GM21529 (cell line): ENCODE data around the gene RAD51B.

Experiments
- ATAC-seq: cut with Tn5 transposase; IDR thresholded peaks from one replicate; pipeline ENCODE4 v1.9.1; 2021; ENCODE audit not compliant: unreplicated experiment

The RAD51B gene

GRCh38 chr14:68684466-68685418 is 865.2 kb downstream of the RAD51B start:
- ATAC-seq = no peak

- peak; percentile 82 for ATAC-seq
Observed at GRCh38 chr14:68685419-68686204, 866.0 kb downstream of the RAD51B start.

GRCh38 chr14:68686205-68686465 is 866.6 kb downstream of the RAD51B start:
- ATAC-seq = no peak

DNA sequence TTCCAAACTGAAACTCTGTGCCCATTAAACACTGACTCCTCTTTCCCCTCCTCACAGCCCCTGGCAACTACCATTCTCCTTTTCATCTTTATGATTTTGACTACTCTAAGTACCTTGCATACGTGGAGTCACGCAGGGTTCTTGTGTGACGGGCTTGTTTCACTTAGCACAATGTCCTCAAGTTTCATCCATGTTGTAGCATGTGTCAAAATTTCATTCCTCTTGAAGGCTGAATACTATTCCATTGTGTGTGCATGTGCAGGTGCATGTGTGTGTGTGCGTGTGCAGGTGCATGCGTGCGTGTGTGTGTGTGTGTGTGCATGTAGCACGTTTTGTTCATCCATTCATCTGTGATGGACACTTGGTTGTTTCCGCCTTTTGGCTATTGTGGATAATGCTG is 867.1 kb downstream of the RAD51B start:
- no peak for ATAC-seq

GRCh38 chr14:68687746-68688145 is 868.2 kb downstream of the RAD51B start:
- no peak for ATAC-seq

DNA sequence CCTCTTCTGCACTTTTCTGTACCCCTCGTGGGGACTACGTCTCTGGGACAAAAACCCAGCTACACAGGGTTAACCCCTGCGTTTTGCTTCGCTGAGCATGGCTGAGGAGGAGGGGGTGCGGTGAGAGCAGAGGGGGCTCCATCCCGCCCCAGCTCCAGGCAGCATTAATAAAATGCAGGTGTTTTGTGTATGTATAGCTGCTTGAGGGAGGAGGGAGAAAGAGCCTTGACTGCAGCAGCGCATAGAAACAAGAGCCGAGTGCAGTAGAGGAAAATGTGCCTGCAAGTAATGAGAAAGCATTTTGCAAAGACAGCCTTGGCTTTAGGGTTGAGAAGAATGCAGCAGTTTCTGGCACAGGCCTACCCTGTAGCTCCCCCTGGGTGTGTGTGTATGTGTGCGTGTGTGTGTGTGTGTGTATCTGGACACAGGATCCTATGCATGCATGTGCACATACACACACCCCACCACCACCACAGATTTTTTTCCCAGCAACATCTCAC is 869.3 kb downstream of the RAD51B start:
- ATAC-seq = no peak

GRCh38 chr14:68689511-68689910 is 869.9 kb downstream of the RAD51B start:
- ATAC-seq = no peak

GRCh38 chr14:68690089-68690958 is 870.7 kb downstream of the RAD51B start:
- no peak for ATAC-seq

GRCh38 chr14:68691031-68691791 is 871.6 kb downstream of the RAD51B start:
- no peak for ATAC-seq

GRCh38 chr14:68691792-68692118 is 872.2 kb downstream of the RAD51B start:
- no peak for ATAC-seq

DNA sequence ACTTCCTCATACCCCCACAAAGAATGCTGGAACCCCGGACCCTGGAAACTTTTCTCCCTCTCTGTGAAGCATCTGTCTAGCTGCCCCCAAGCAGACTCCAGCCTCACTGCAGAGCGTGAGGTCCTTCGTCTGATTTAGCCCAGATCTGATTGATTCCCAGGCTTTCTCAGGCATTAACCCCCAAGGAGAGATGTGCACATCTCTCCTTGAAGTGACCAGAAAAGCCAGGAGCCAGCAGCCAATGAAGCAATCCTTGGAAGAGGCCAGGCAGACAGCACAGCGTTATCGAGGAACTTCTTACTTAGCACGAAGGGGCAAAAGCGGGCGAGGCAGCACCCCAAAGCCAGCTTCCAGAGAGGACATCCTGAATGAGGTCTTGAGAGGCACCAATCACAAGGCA is 872.6 kb downstream of the RAD51B start:
- ATAC-seq = no peak

GRCh38 chr14:68692916-68693771 is 873.6 kb downstream of the RAD51B start:
- no peak for ATAC-seq

GRCh38 chr14:68693926-68694325 is 874.3 kb downstream of the RAD51B start:
- ATAC-seq = no peak

- ATAC-seq = no peak
Observed at GRCh38 chr14:68694516-68695235, 875.1 kb downstream of the RAD51B start.

DNA sequence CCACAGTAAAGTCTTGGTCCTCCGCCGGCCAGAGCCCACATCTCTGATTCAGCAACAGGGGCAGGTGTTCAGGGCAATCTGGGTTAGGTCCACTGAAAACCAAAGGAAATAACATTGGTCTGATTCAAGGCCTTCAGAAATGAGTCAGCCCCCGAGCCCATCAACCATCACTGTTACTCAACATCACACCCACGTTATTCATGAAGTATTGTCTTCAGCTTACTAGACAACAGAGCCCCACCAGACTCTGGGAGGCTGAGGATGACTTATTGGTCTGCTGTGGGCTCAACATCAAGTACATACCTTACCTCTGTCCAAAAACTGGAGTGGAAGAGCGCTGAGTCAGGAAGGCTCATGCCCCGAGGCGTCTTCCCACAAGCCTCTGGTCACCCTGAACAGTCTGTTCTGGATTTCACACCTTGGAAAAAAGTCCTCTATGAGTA is 875.8 kb downstream of the RAD51B start:
- ATAC-seq = peak; percentile 95

DNA sequence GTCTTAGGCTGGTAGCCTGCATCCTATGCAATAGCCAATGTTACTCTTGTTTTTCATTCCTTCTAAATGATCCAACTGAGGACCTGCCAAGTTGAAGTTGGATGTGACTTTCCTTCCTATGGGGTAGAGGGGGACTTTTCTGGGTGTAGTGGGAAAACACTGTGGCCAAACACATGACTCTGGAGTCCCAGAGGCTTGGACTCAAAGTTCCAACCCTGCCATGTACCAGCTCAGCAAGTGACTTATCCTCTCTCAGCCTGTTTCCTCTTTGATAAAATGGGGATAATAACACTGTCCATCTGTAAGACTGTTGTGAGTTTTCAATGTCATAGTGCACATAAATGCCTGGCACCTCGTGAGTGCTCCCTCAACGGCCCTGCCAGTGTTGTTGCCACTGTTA is 876.3 kb downstream of the RAD51B start:
- ATAC-seq = no peak

- no peak for ATAC-seq
Observed at GRCh38 chr14:68696266-68696665, 876.7 kb downstream of the RAD51B start.

DNA sequence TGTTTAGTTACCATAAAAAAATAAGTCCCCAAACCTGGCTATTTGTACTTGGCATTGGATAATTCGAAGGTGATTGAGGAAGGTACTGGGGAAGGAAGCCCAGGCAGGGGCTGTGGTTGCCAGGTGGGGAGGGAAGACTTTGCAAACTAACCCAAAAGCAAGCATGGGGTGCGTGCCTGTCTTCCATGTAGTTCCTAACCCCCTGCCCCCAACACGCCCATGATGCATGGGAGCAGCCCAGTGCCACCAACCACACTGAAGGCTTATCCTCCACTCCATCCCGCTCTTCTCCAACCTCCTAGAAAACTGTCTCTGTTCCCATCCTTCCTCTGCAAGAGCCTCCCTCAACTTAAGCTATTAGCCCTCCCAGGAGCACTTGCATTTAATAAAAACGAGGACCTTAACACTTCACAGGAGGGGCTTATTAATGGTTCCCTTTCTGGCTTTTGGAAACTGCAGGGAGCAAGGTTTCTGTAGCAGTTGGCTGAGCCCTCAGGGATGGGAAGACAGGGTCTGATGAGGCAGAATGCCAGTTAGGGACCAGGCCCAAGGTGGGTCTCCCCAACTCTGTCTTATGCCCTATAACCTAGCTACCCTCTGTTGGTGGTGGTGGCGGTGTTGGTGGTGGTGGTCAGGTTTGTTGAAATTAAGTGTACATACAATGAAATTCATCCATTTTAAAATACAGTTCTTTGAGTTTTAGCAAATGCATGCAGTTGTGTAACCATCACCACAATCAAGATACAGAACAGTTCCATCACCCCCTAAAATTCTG is 877.3 kb downstream of the RAD51B start:
- ATAC-seq = no peak
